GM23338 (cell line): ENCODE data around the gene ABCC3. TPM values are rescaled to one million over a fixed set of nuclear protein-coding genes. Genes with fewer than 3 reads are reported as not detected.

Source experiments
- ATAC-seq: fragments of 200-7000 bp; cut with Tn5 transposase; 3 replicates; pipeline ENCODE4 v1.9.1; 2020
- DNase-seq: peaks from one replicate; pipeline ENCODE4 v3.0.0-alpha.2; 2015; ENCODE audit warnings: low spot score
- H2AFZ ChIP-seq: fragments of 200-600 bp; sonication (generic); 2 replicates; pipeline ENCODE4 v1.8.0; 2016; ENCODE audit warnings: antibody characterized with exemption, mild to moderate bottlenecking, moderate library complexity
- H3F3A ChIP-seq: fragments of 200-600 bp; sonication (generic); replicated peaks from 2 replicates; pipeline ENCODE4 v1.8.0; 2017; ENCODE audit warnings: antibody characterized with exemption, mixed run types, low read depth
- H3K27ac ChIP-seq: fragments of 200-600 bp; sonication (generic); 2 replicates; pipeline ENCODE4 v1.6.1; 2016; ENCODE audit warnings: low read depth
- H3K27me3 ChIP-seq: fragments of 200-600 bp; sonication (generic); 2 replicates; pipeline ENCODE4 v1.8.0; 2016; ENCODE audit warnings: mild to moderate bottlenecking, mixed run types, moderate library complexity; ENCODE audit not compliant: insufficient read depth
- H3K36me3 ChIP-seq: fragments of 200-600 bp; sonication (generic); 2 replicates; pipeline ENCODE4 v1.8.0; 2016; ENCODE audit warnings: mild to moderate bottlenecking; ENCODE audit not compliant: insufficient read depth
- H3K4me1 ChIP-seq: fragments of 200-600 bp; sonication (generic); 2 replicates; pipeline ENCODE4 v1.8.0; 2016; ENCODE audit warnings: mild to moderate bottlenecking, moderate library complexity; ENCODE audit not compliant: insufficient read depth
- H3K4me2 ChIP-seq: fragments of 200-600 bp; sonication (generic); 2 replicates; pipeline ENCODE4 v1.7.1; 2017; ENCODE audit warnings: mixed run types
- H3K4me3 ChIP-seq: fragments of 200-600 bp; sonication (generic); 2 replicates; pipeline ENCODE4 v1.6.1; 2016; ENCODE audit warnings: mixed run types
- H3K79me2 ChIP-seq: fragments of 200-600 bp; sonication (generic); replicated peaks from 2 replicates; pipeline ENCODE4 v1.8.0; 2017; ENCODE audit warnings: mild to moderate bottlenecking; ENCODE audit not compliant: insufficient read depth
- H3K9me2 ChIP-seq: fragments of 200-600 bp; sonication (generic); 2 replicates; pipeline ENCODE4 v1.8.0; 2017; ENCODE audit not compliant: insufficient read depth
- H4K20me1 ChIP-seq: fragments of 200-600 bp; sonication (generic); replicated peaks from 2 replicates; pipeline ENCODE4 v1.8.0; 2017; ENCODE audit warnings: mild to moderate bottlenecking; ENCODE audit not compliant: insufficient read depth
- H3K27ac Mint-ChIP-seq: 2 replicates; pipeline ENCODE4 v1.8.0; 2020; ENCODE audit warnings: inconsistent platforms, mild to moderate bottlenecking, moderate library complexity, mixed read lengths
- H3K27me3 Mint-ChIP-seq: 3 replicates; pipeline ENCODE4 v1.8.0; 2022; ENCODE audit warnings: low read depth, mild to moderate bottlenecking, moderate library complexity, mixed read lengths, inconsistent platforms; ENCODE audit not compliant: insufficient read depth, poor library complexity
- H3K36me3 Mint-ChIP-seq: 3 replicates; pipeline ENCODE4 v1.8.0; 2021; ENCODE audit warnings: low read depth, mild to moderate bottlenecking, inconsistent platforms, moderate library complexity, mixed read lengths
- H3K4me1 Mint-ChIP-seq: 3 replicates; pipeline ENCODE4 v1.8.0; 2020; ENCODE audit warnings: mild to moderate bottlenecking, inconsistent platforms, mixed read lengths
- H3K4me3 Mint-ChIP-seq: 3 replicates; pipeline ENCODE4 v1.8.0; 2021; ENCODE audit warnings: moderate library complexity, mild to moderate bottlenecking, inconsistent platforms, mixed read lengths
- H3K9me3 Mint-ChIP-seq: 3 replicates; pipeline ENCODE4 v1.8.0; 2020; ENCODE audit warnings: moderate library complexity, mild to moderate bottlenecking, inconsistent platforms, mixed read lengths
- CREB1 ChIP-seq: fragments of 250-450 bp; sonication (Bioruptor Pico); IDR thresholded peaks from 2 replicates; pipeline ENCODE4 v1.5.0; 2020; ENCODE audit warnings: low read depth, mild to moderate bottlenecking, moderate library complexity
- CTCF ChIP-seq, 2 experiments: fragments of 200-600 bp in 1 of 2; sonication (generic) in 1 of 2; conservative IDR thresholded peaks; 2 replicates each; pipeline versions ENCODE4 v1.5.1 to v1.6.1; 2016 to 2017; ENCODE audit warnings: antibody characterized with exemption in 2 of 2, low read depth in 2 of 2, mild to moderate bottlenecking in 2 of 2, moderate library complexity in 1 of 2
- JUNB ChIP-seq: IDR thresholded peaks from one replicate; pipeline ENCODE4 v1.6.1; 2016; ENCODE audit warnings: antibody characterized with exemption; ENCODE audit not compliant: unreplicated experiment
- NANOG ChIP-seq: IDR thresholded peaks from 2 replicates; pipeline ENCODE4 v1.6.1; 2016; ENCODE audit warnings: antibody characterized with exemption, borderline replicate concordance
- REST ChIP-seq: IDR thresholded peaks from one replicate; pipeline ENCODE4 v1.6.1; 2018; ENCODE audit warnings: antibody characterized with exemption; ENCODE audit not compliant: unreplicated experiment
- ZNF114 ChIP-seq: fragments of 250-450 bp; sonication (Bioruptor Pico); IDR thresholded peaks from 2 replicates; pipeline ENCODE4 v1.5.0; 2020; ENCODE audit warnings: mild to moderate bottlenecking, moderate library complexity
- ZNF331 ChIP-seq: fragments of 250-450 bp; sonication (Bioruptor Pico); IDR thresholded peaks from 2 replicates; pipeline ENCODE4 v1.5.0; 2020; ENCODE audit warnings: low read depth, mild to moderate bottlenecking, moderate library complexity
- polyA plus RNA-seq: library from polyadenylated mRNA; unstranded; fragments of >200 nt; fragmentation: Nextera tagmentation; extraction: Ambion mirVana; gene quantifications from 2 replicates; pipeline ENCODE4 v1.2.1, GENCODE V29; 2016
- total RNA-seq: library from RNA; depleted of rRNA; stranded (reverse); fragments of >200 nt; shearing (Covaris generic); gene quantifications from 2 replicates; pipeline ENCODE4 v1.2.3, GENCODE V29; 2014

Gene ABCC3
- total and polyA plus RNA-seq, 2 experiments from 2014 or later, result not detected

GRCh38 chr17:50607522-50608175 lies 27.0 kb upstream of the ABCC3 start:
- H3K9me3 Mint-ChIP-seq, result no peaks in the 10 kb centered on the region; the same call in 2 of the 3 replicates
- Histone ChIP-seq H4K20me1 (no peaks in the 10 kb centered on the region), H3K27me3 (no peaks in the 10 kb centered on the region), H3K4me2 (no peak overlapping the region), H3F3A (no peaks in the 10 kb centered on the region), H2AFZ (no peak overlapping the region), H3K27ac (no peak overlapping the region), H3K4me3 (no peak overlapping the region), H3K79me2 (no peaks in the 10 kb centered on the region), H3K4me1 (peaks cover 4% of the 10 kb centered on the region; the same call in 1 of the 2 replicates), H3K9me2 (no peaks in the 10 kb centered on the region), H3K36me3 (no peaks in the 10 kb centered on the region)
- ATAC-seq, result no peak
- H3K4me1 Mint-ChIP-seq, result peaks cover 40% of the 10 kb centered on the region
- H3K27me3 Mint-ChIP-seq, result peaks cover 15% of the 10 kb centered on the region
- H3K27ac Mint-ChIP-seq, result no peak overlapping the region
- no peak for TF ChIP-seq CTCF (conservative IDR thresholded peaks at IDR 0.05; ENCODE audit: low read depth in 2 of 2)
- no peak for TF ChIP-seq JUNB
- no peak for TF ChIP-seq ZNF114 (CRISPR knock-in tag)
- no peak for DNase-seq
- H3K36me3 Mint-ChIP-seq, result no peaks in the 10 kb centered on the region; the same call in 2 of the 3 replicates
- H3K4me3 Mint-ChIP-seq, result no peak overlapping the region

- peak; percentile 19 for ATAC-seq
- Mint-ChIP-seq H3K9me3 (no peaks in the 10 kb centered on the region; the same call in 2 of the 3 replicates), H3K27ac (no peak overlapping the region), H3K36me3 (no peaks in the 10 kb centered on the region; the same call in 2 of the 3 replicates), H3K4me3 (no peak overlapping the region), H3K4me1 (peaks cover 33% of the 10 kb centered on the region), H3K27me3 (peaks cover 15% of the 10 kb centered on the region)
- Histone ChIP-seq H3K27ac (no peak overlapping the region), H3K9me2 (no peaks in the 10 kb centered on the region), H2AFZ (peak overlapping the region; percentile 43; the same call in 1 of the 2 replicates), H4K20me1 (no peaks in the 10 kb centered on the region), H3K4me2 (no peak overlapping the region; the same call in 1 of the 2 replicates), H3F3A (no peaks in the 10 kb centered on the region), H3K4me1 (peaks cover 4% of the 10 kb centered on the region; the same call in 1 of the 2 replicates), H3K79me2 (no peaks in the 10 kb centered on the region), H3K36me3 (no peaks in the 10 kb centered on the region), H3K27me3 (no peaks in the 10 kb centered on the region), H3K4me3 (no peak overlapping the region)
- TF ChIP-seq CREB1 (no peak), ZNF331 (no peak)
- peak; percentile 35 for DNase-seq
Observed at GRCh38 chr17:50608700-50609379, 25.8 kb upstream of the ABCC3 start.

- H3K27me3 ChIP-seq, result no peaks in the 10 kb centered on the region
- no peaks in the 10 kb centered on the region for H3K9me2 ChIP-seq
- no peak overlapping the region for H2AFZ ChIP-seq
- H4K20me1 ChIP-seq, result no peaks in the 10 kb centered on the region
- peaks cover 15% of the 10 kb centered on the region for H3K27me3 Mint-ChIP-seq
- H3K79me2 ChIP-seq, result no peaks in the 10 kb centered on the region
- no peak overlapping the region for H3K4me3 Mint-ChIP-seq
- no peaks in the 10 kb centered on the region for H3K36me3 ChIP-seq
- H3K4me1 ChIP-seq, result peaks cover 4% of the 10 kb centered on the region; the same call in 1 of the 2 replicates
- H3K27ac Mint-ChIP-seq, result no peak overlapping the region
- H3K36me3 Mint-ChIP-seq, result no peaks in the 10 kb centered on the region; the same call in 2 of the 3 replicates
- no peak overlapping the region for H3K4me2 ChIP-seq
- no peak for ATAC-seq
- no peak overlapping the region for H3K27ac ChIP-seq
- no peak overlapping the region for H3K4me3 ChIP-seq
- DNase-seq, result no peak
- no peaks in the 10 kb centered on the region; the same call in 2 of the 3 replicates for H3K9me3 Mint-ChIP-seq
- H3F3A ChIP-seq, result no peaks in the 10 kb centered on the region
- peaks cover 28% of the 10 kb centered on the region for H3K4me1 Mint-ChIP-seq
- TF ChIP-seq REST (no peak), NANOG (no peak)
Observed at GRCh38 chr17:50609380-50610074, 25.2 kb upstream of the ABCC3 start.
